DND-41 (cell line): ENCODE results near the gene MRPL27.
A peak's percentile ranks its signal among the peaks of the same experiment; 100 is the strongest.

Experiments
- ATAC-seq: fragments of 200-7000 bp; cut with Tn5 transposase; 3 replicates; pipeline ENCODE4 v1.9.1; 2021; ENCODE audit warnings: low read depth; ENCODE audit not compliant: insufficient read depth
- DNase-seq: peaks from one replicate; pipeline ENCODE4 v3.0.0-alpha.2; 2020
- H2AFZ ChIP-seq: 2 replicates; pipeline ENCODE4 v1.6.0; 2012; ENCODE audit warnings: low read depth, low read length
- H3K27ac ChIP-seq: 2 replicates; pipeline ENCODE4 v1.5.1; 2012; ENCODE audit warnings: low read length, inconsistent platforms
- H3K27me3 ChIP-seq: fragments of 200-600 bp; sonication (generic); 2 replicates; pipeline ENCODE4 v1.6.0; 2012; ENCODE audit warnings: low read length, mild to moderate bottlenecking, inconsistent platforms; ENCODE audit not compliant: insufficient read depth, poor library complexity
- H3K36me3 ChIP-seq: 2 replicates; pipeline ENCODE4 v1.5.1; 2012; ENCODE audit warnings: low read length, inconsistent platforms; ENCODE audit not compliant: insufficient read depth
- H3K4me1 ChIP-seq: 2 replicates; pipeline ENCODE4 v1.5.1; 2012; ENCODE audit warnings: mild to moderate bottlenecking, low read length; ENCODE audit not compliant: insufficient read depth
- H3K4me2 ChIP-seq: 2 replicates; pipeline ENCODE4 v1.6.0; 2012; ENCODE audit warnings: mild to moderate bottlenecking, moderate library complexity, low read length, inconsistent platforms; ENCODE audit not compliant: insufficient read depth
- H3K4me3 ChIP-seq, 2 experiments: fragments of 200-600 bp in 1 of 2; shearing (Covaris generic) in 1 of 2; 2 replicates each; pipeline ENCODE4 v1.5.1; 2012 to 2016; ENCODE audit warnings: inconsistent platforms in 2 of 2, low read length in 2 of 2, mild to moderate bottlenecking in 2 of 2, low read depth in 1 of 2, moderate library complexity in 1 of 2
- H3K79me2 ChIP-seq: 2 replicates; pipeline ENCODE4 v1.6.0; 2012; ENCODE audit warnings: low read length, inconsistent platforms; ENCODE audit not compliant: insufficient read depth
- H3K9ac ChIP-seq: 2 replicates; pipeline ENCODE4 v1.6.0; 2012; ENCODE audit warnings: low read depth, mild to moderate bottlenecking, inconsistent platforms, low read length, moderate library complexity
- H3K9me3 ChIP-seq: 2 replicates; pipeline ENCODE4 v1.5.1; 2012; ENCODE audit warnings: low read length, moderate library complexity, mild to moderate bottlenecking, inconsistent platforms; ENCODE audit not compliant: insufficient read depth, severe bottlenecking
- H4K20me1 ChIP-seq: 2 replicates; pipeline ENCODE4 v1.6.0; 2012; ENCODE audit warnings: low read length; ENCODE audit not compliant: insufficient read depth
- EZH2 ChIP-seq: IDR thresholded peaks from 3 replicates; pipeline ENCODE4 v1.6.1; 2012; ENCODE audit warnings: borderline replicate concordance, low read depth, mild to moderate bottlenecking, moderate library complexity, low read length, inconsistent platforms; ENCODE audit not compliant: severe bottlenecking
- TF ChIP-seq, protein P1 (sequence below): IDR thresholded peaks from 2 replicates; pipeline ENCODE4 v1.5.1; 2012; ENCODE audit warnings: borderline replicate concordance, low read length, moderate library complexity, mild to moderate bottlenecking; ENCODE audit not compliant: poor library complexity, severe bottlenecking; ENCODE audit errors: extremely low read depth

MRPL27 gene

DNA sequence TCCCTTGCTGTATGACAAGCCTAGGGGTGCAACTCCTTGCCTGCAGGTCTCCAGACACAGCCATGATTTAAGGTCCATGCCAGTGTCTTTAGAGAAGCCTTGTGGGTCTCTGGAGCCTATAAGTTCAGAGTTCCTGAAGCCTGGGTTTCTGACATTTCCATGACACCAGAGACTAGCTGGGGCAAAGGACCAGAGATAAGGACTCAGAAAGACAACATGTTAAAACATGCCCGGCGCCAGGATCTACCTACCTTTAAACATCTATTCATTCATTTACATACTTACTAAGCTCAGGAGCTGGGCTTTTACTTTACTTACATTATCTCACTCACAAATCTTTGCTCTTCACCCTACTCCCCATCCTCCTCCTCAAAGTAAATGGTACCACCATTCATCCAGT lies 1.5 kb downstream of the MRPL27 start:
- Histone ChIP-seq H3K36me3 (peaks cover 66% of the 10 kb centered on the region), H3K9ac (peak overlapping the region; percentile 88), H3K4me2 (peak overlapping the region; percentile 67), H3K79me2 (peaks cover 44% of the 10 kb centered on the region), H3K27ac (peak overlapping the region; percentile 97), H3K4me3 (peak overlapping the region in 1 of 2 experiments; percentile 78; a peak in 2 of 4 replicates), H4K20me1 (peaks cover 10% of the 10 kb centered on the region; the same call in 1 of the 2 replicates), H3K27me3 (no peaks in the 10 kb centered on the region), H3K4me1 (peaks cover 34% of the 10 kb centered on the region), H3K9me3 (no peaks in the 10 kb centered on the region), H2AFZ (no peak overlapping the region)
- no peak for TF ChIP-seq EZH2
- TF ChIP-seq, protein P1, sequence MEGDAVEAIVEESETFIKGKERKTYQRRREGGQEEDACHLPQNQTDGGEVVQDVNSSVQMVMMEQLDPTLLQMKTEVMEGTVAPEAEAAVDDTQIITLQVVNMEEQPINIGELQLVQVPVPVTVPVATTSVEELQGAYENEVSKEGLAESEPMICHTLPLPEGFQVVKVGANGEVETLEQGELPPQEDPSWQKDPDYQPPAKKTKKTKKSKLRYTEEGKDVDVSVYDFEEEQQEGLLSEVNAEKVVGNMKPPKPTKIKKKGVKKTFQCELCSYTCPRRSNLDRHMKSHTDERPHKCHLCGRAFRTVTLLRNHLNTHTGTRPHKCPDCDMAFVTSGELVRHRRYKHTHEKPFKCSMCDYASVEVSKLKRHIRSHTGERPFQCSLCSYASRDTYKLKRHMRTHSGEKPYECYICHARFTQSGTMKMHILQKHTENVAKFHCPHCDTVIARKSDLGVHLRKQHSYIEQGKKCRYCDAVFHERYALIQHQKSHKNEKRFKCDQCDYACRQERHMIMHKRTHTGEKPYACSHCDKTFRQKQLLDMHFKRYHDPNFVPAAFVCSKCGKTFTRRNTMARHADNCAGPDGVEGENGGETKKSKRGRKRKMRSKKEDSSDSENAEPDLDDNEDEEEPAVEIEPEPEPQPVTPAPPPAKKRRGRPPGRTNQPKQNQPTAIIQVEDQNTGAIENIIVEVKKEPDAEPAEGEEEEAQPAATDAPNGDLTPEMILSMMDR, result no peak
- DNase-seq, result no peak
- no peak for ATAC-seq

DNA sequence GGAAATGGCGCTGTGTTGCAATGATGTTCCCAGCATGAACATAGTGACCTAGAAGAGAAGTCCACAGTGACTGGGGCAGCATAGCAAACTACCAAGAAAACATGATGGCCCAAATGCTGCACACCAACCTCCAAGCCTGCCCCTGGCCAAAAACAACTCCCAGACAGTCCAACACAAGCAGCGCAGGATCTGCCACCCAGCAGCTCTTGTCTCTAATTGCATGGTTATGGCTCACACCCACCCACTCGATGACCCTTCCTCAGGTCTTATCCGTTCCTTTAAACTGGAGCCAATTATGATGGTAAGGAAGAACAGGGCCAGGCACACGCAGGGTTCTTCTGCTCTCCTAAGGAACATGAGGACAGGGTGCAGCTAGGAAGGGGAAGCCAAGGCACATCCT lies 2.9 kb downstream of the MRPL27 start:
- no peak overlapping the region for H2AFZ ChIP-seq
- H3K9ac ChIP-seq, result no peak overlapping the region
- H3K4me3 ChIP-seq, result no peak overlapping the region
- no peaks in the 10 kb centered on the region for H3K9me3 ChIP-seq
- peaks cover 66% of the 10 kb centered on the region for H3K36me3 ChIP-seq
- peaks cover 19% of the 10 kb centered on the region; the same call in 1 of the 2 replicates for H4K20me1 ChIP-seq
- no peak overlapping the region for H3K27ac ChIP-seq
- peaks cover 24% of the 10 kb centered on the region for H3K4me1 ChIP-seq
- no peak overlapping the region for H3K4me2 ChIP-seq
- TF ChIP-seq, protein P1, result no peak
- no peak for TF ChIP-seq EZH2
- peaks cover 44% of the 10 kb centered on the region for H3K79me2 ChIP-seq
- ATAC-seq (no peak), DNase-seq (no peak)
- no peaks in the 10 kb centered on the region for H3K27me3 ChIP-seq

DNA sequence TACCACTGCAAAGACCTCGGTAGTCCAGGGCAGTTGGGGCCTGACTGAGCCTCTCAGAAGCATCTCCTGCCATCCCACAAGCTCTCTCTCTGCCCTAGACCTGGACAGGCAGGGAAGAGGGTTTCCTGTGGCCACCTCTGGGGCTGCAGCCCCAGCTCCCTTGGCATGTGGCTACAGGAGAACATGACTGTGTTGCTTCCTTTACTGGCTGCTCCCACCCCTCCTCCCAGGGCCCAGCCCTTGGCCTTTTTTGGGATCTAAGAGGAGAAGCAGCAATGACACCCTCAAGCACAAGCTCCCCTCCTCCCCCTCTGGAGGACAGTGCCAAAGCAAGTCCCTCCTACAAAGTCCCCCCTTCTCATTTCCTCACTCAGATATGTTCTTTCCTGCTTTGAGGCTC lies 5.6 kb downstream of the MRPL27 start:
- no peak for ATAC-seq
- TF ChIP-seq, protein P1, result no peak
- TF ChIP-seq EZH2, result no peak
- H3K9ac ChIP-seq, result no peak overlapping the region

More for the DNA sequence above, 5.6 kb downstream of the MRPL27 start:
- no peak for DNase-seq
- H3K36me3 ChIP-seq, result peaks cover 71% of the 10 kb centered on the region
- H3K4me3 ChIP-seq, result no peak overlapping the region
- peaks cover 14% of the 10 kb centered on the region for H3K4me1 ChIP-seq
- no peak overlapping the region for H3K4me2 ChIP-seq
- H4K20me1 ChIP-seq, result peaks cover 27% of the 10 kb centered on the region; the same call in 1 of the 2 replicates
- no peak overlapping the region for H2AFZ ChIP-seq
- no peaks in the 10 kb centered on the region for H3K9me3 ChIP-seq
- H3K27me3 ChIP-seq, result no peaks in the 10 kb centered on the region
- H3K27ac ChIP-seq, result no peak overlapping the region
- peaks cover 29% of the 10 kb centered on the region for H3K79me2 ChIP-seq
